ENCODE results near the gene HOXC6.

DNA sequence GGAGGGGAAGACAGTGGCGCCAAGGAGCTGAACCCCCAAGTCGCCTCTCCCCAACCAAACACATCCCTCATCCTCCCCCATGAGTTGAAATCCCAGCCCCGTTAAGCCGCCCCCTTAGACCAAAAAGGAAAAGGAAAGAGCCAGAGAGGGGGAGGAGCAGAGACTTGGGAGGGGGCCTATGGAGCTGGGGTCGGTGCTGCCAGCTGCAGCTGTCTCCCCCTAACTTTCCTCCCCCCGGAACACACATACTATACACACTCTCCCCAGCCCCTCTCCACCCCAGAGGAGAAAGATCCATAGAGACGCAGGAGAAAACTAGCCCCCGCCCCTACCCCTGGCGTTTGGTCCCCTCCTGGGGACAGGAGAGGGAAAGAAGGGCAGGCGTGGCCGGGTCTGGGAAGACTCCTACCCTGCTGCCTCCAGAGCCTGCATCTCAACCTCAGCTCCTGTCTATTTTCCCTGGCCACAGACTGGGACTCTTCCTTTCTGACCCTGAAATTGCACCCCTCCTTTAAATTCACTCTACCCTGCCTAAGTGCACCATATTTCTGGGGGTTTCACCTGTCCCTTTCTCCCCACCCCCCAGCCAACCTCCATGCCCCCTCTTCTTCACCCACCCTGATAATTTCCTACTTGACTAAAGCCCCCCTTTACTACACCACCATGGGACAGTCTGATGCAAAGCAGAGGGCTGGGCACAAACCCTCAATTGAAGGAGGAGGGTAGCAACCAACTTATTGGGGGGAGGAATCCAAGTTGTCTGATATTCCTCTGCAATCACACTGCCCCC, 29.9 kb upstream of the HOXC6 start:
- TF ChIP-seq, protein P1, sequence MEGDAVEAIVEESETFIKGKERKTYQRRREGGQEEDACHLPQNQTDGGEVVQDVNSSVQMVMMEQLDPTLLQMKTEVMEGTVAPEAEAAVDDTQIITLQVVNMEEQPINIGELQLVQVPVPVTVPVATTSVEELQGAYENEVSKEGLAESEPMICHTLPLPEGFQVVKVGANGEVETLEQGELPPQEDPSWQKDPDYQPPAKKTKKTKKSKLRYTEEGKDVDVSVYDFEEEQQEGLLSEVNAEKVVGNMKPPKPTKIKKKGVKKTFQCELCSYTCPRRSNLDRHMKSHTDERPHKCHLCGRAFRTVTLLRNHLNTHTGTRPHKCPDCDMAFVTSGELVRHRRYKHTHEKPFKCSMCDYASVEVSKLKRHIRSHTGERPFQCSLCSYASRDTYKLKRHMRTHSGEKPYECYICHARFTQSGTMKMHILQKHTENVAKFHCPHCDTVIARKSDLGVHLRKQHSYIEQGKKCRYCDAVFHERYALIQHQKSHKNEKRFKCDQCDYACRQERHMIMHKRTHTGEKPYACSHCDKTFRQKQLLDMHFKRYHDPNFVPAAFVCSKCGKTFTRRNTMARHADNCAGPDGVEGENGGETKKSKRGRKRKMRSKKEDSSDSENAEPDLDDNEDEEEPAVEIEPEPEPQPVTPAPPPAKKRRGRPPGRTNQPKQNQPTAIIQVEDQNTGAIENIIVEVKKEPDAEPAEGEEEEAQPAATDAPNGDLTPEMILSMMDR (IDR thresholded peaks at IDR 0.05), result no peak
- no peak for TF ChIP-seq EP300 (IDR thresholded peaks at IDR 0.05)
- no peak for TF ChIP-seq POLR2A (IDR thresholded peaks at IDR 0.05)
- TF ChIP-seq POLR2AphosphoS5 (IDR thresholded peaks at IDR 0.05), result no peak

Measured in stomach (tissue), 4 donors.